ENCODE measurements around the gene ICOSLG.

ICOSLG gene

DNA sequence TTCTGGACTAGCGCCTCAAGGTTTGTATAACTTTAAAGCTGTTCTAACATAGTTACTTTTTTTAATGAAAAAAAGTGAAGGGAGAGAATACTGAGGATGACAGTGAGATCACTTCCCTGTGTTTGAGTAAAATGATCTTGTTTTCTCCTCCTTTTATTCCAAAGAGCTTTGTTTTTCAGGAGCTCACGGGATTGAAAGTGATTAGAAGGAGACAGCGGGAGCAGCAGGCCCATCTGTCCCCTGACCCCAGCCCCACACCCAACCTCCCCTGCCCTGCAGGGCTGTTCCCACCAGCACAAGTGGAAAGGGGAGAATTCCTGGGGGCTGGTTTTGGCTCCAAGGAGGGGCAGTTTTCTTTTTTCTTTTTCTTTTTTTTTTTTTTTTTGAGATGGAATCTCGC, 23.0 kb upstream of the ICOSLG start:
- WGBS, 2 experiments = 41 to 42% methylated on average over 4 of the region's 4 CpGs
- Histone ChIP-seq H3K4me1 (ENCODE audit: control insufficient read depth, insufficient read depth, low read length) (peaks cover 14% of the 10 kb centered on the region), H3K4me3 (ENCODE audit: insufficient read depth, low read depth, low read length) (no peak overlapping the region), H3K36me3 (ENCODE audit: control insufficient read depth, insufficient read depth, low read length) (no peaks in the 10 kb centered on the region), H3K9me3 (ENCODE audit: control insufficient read depth, low read length) (no peaks in the 10 kb centered on the region), H3K27ac (ENCODE audit: insufficient read depth, low read depth, low read length, poor library complexity, severe bottlenecking) (peak overlapping the region; percentile 87), H3K27me3 (ENCODE audit: control insufficient read depth, insufficient read depth, low read length, poor library complexity, severe bottlenecking) (no peaks in the 10 kb centered on the region)

DNA sequence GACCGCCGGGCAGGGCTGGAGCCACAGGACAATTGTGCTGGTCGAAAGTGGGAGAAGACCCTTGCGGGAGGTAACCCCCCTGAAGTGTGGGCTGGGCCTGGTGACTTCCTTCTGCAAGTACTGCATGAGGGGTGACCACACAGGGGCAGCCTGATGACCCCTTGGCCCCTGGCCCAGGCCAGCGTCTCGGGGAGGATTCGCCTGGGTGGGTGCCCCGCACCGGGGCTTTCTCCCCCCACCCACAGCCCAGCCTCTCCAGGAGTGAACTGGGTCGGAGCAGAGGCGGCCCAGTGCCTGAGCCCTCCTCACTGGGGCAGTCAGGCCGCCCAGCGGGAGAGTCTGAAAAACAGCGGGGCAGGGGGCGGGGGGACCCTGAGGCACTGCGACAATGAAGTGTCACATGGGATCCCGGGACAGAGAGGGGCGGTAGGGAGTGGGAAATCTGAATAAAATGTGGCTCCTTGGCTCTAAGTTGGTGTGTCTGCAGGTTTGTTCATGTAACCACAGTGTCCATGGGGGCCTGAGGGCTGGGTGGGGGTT, 22.5 kb upstream of the ICOSLG start:
- Histone ChIP-seq H3K4me1 (ENCODE audit: control insufficient read depth, insufficient read depth, low read length) (peaks cover 14% of the 10 kb centered on the region), H3K36me3 (ENCODE audit: control insufficient read depth, insufficient read depth, low read length) (no peaks in the 10 kb centered on the region), H3K27ac (ENCODE audit: insufficient read depth, low read depth, low read length, poor library complexity, severe bottlenecking) (peak overlapping the region; percentile 87), H3K4me3 (ENCODE audit: insufficient read depth, low read depth, low read length) (no peak overlapping the region), H3K9me3 (ENCODE audit: control insufficient read depth, low read length) (no peaks in the 10 kb centered on the region), H3K27me3 (ENCODE audit: control insufficient read depth, insufficient read depth, low read length, poor library complexity, severe bottlenecking) (no peaks in the 10 kb centered on the region)
- WGBS, 2 experiments = 23 to 25% methylated on average over 18 of the region's 18 CpGs

DNA sequence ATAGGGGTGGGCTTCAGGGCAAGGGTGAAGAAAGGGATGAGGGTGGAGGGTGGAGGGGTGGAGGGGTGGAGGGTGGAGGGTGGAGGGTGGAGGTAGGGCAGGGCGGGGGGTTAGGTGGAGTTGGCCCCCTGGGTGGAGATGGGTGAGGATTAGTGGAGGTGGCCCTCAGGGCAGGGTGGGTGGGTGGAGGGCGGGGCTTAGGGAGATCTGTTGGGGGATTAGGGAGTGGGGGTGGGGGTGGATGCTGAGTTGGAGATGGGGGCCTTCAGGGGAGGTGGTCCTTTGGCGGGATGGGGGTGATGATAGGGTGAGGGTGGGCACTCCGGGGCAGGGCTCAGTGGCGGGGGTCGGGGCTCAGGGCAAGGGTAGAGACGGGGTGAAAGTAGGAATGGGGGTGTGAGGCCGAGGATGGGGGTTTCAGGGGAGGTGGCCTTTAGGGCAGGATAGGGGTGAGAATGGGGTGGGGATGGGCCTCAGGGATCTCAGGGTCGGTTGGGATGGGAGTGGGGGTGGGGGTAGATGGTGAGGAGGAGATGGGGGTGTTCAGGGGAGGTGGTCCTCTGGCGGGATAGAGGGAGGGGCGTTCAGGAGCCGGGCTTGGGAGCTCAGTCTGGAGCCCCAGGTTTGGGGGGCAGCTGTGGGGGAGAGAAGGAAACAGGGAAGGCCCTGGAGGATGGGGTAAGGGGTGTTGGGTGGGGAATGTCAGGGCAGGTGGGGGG, 21.8 kb upstream of the ICOSLG start:
- H3K4me3 ChIP-seq (ENCODE audit: insufficient read depth, low read depth, low read length) = no peak overlapping the region
- no peaks in the 10 kb centered on the region for H3K9me3 ChIP-seq (ENCODE audit: control insufficient read depth, low read length)
- H3K4me1 ChIP-seq (ENCODE audit: control insufficient read depth, insufficient read depth, low read length) = peaks cover 14% of the 10 kb centered on the region
- H3K27ac ChIP-seq (ENCODE audit: insufficient read depth, low read depth, low read length, poor library complexity, severe bottlenecking) = no peak overlapping the region
- H3K36me3 ChIP-seq (ENCODE audit: control insufficient read depth, insufficient read depth, low read length) = no peaks in the 10 kb centered on the region
- WGBS, 2 experiments = 86 to 87% methylated on average over 12 of the region's 12 CpGs
- no peaks in the 10 kb centered on the region for H3K27me3 ChIP-seq (ENCODE audit: control insufficient read depth, insufficient read depth, low read length, poor library complexity, severe bottlenecking)

DNA sequence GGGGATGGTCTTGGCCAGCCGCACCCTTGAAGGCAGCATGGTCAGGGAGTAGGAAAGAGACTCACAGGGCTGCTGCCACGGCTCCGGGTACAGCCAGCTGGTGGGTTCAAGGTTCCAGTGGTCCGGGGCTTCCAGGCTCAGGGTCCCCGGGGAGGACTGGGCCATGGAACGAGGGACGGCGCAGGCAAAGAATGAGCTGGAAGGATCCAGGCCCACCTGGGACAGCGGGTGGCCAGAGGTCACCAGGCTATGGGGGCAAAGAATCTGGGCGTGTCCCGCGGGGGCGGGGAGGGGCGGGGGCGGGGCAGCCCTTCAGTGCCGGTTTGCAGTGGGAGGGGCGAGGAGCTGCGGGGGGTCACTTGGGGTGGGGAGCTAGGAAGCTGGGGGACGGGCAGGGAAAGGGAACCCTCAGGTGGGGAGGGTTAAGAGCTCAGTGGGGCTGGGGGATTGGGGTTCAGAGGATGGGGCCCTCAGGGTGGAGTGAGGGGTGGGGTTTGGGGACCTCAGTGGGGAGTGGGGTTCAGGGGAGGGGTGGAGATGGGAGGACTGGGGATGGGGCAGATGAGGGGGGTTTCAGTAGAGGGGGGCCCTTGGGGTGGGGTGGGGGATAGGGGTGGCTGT, 21.0 kb upstream of the ICOSLG start, which contains the start of gene DNMT3L:
Gene DNMT3L, minus strand, starts transcription at position 223 of the 621 bp plus-strand sequence. CDS start 638 bp downstream, outside the sequence.
- no peaks in the 10 kb centered on the region for H3K9me3 ChIP-seq (ENCODE audit: control insufficient read depth, low read length)
- WGBS, 2 experiments = 76 to 84% methylated on average over 19 of the region's 19 CpGs
- H3K27me3 ChIP-seq (ENCODE audit: control insufficient read depth, insufficient read depth, low read length, poor library complexity, severe bottlenecking) = no peaks in the 10 kb centered on the region
- H3K4me1 ChIP-seq (ENCODE audit: control insufficient read depth, insufficient read depth, low read length) = peaks cover 14% of the 10 kb centered on the region
- no peaks in the 10 kb centered on the region for H3K36me3 ChIP-seq (ENCODE audit: control insufficient read depth, insufficient read depth, low read length)
- no peak within 1 kb of the TSS for H3K4me3 ChIP-seq (ENCODE audit: insufficient read depth, low read depth, low read length)
- H3K27ac ChIP-seq (ENCODE audit: insufficient read depth, low read depth, low read length, poor library complexity, severe bottlenecking) = no peak within 1 kb of the TSS

DNA sequence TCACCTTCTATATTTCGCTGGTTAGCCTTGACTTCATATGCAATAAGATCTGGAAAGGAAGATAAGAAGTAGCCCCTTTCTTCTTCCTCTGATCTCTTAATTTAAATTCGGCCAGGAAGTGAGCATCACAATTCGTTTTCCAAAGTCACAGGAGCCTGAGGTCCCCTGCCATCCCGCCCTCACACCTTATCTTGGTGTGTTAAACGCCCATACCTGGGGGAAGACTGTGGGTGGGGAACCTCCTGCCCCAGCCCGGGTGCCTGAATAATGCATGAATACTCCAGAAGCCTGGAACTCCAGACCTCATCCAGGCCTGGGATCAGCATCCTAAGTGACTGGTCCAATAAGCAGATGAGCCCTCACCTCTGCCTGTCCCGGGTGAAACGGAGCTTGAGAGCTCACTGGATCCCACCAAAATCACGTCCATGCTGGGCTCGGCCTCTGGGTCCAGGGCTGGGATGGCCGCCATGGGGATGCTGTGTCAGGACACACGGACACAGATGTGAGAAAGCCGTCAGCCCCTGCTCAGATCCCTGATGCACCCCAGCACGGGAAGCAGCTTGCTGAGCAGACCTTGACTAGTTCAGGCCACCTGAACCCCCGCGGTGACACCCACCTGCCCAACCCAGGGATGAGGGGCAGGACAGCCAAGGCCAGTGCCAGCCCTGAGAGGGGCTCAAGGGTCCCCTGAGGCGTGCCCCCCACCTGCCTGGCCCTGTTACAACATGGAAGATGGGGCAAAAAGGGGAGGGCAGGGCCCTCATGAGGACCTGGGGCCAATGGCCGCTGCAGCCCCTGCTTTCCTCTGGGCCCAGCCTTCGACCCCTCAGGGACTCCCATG, 20.3 kb upstream of the ICOSLG start:
- Histone ChIP-seq H3K4me3 (ENCODE audit: insufficient read depth, low read depth, low read length) (no peak overlapping the region), H3K27ac (ENCODE audit: insufficient read depth, low read depth, low read length, poor library complexity, severe bottlenecking) (no peak overlapping the region), H3K36me3 (ENCODE audit: control insufficient read depth, insufficient read depth, low read length) (no peaks in the 10 kb centered on the region), H3K27me3 (ENCODE audit: control insufficient read depth, insufficient read depth, low read length, poor library complexity, severe bottlenecking) (no peaks in the 10 kb centered on the region), H3K4me1 (ENCODE audit: control insufficient read depth, insufficient read depth, low read length) (peaks cover 14% of the 10 kb centered on the region), H3K9me3 (ENCODE audit: control insufficient read depth, low read length) (no peaks in the 10 kb centered on the region)
- 87 to 91% methylated on average over 19 of the region's 19 CpGs for WGBS, 2 experiments

DNA sequence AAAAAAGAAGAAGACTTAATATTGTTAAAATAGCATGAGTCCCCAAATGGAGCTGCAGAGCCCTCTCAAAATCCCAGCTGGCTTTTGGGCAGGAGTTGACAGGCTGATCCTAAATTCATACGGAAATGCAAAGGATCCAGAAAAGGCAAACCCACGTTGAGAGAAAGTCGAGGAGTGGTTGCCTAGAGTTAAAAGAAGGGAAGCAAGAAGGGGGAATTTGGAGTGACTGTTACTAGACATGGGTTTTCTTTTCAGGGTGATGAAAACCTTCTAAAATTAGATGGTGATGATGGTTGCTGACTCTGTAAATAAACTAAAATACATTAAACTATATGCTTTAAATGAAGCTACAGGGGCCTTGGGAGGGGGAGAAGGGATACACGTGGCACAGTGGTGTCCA, 19.3 kb upstream of the ICOSLG start:
- no peaks in the 10 kb centered on the region for H3K27me3 ChIP-seq (ENCODE audit: control insufficient read depth, insufficient read depth, low read length, poor library complexity, severe bottlenecking)
- 75 to 81% methylated on average over 4 of the region's 4 CpGs for WGBS, 2 experiments
- H3K4me1 ChIP-seq (ENCODE audit: control insufficient read depth, insufficient read depth, low read length) = peaks cover 14% of the 10 kb centered on the region
- no peak overlapping the region for H3K27ac ChIP-seq (ENCODE audit: insufficient read depth, low read depth, low read length, poor library complexity, severe bottlenecking)
- H3K4me3 ChIP-seq (ENCODE audit: insufficient read depth, low read depth, low read length) = no peak overlapping the region
- H3K9me3 ChIP-seq (ENCODE audit: control insufficient read depth, low read length) = no peaks in the 10 kb centered on the region
- no peaks in the 10 kb centered on the region for H3K36me3 ChIP-seq (ENCODE audit: control insufficient read depth, insufficient read depth, low read length)

DNA sequence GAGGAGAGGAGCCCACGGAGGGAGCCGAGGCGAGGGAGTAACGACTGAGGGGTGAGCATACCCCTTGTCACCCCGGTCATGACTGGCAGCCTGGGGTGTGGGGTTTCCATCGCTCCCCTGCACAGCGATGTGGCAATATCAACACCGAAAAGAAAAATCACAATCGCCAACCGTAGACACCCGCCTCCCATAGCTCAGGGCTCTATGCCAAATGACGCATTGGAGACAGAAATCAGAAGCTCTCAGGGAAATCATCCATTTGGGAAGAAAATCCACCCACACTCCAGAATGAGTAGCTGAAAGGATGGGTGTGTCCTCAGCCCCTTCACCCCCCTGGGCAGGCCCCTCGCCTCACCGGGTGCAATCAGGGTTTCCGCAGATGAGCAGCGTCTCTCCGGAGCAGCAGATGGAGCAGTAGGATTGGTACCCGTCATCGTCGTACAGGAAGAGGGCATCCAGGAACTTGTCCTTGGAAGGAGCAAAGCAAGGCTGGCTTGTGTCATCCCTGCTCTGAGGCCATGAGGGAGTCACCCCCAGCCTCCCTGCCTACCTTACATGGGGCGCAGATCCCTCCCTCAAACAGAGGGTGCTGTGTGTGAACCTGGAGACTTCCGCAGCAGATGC, 18.5 kb upstream of the ICOSLG start:
- no peaks in the 10 kb centered on the region for H3K36me3 ChIP-seq (ENCODE audit: control insufficient read depth, insufficient read depth, low read length)
- H3K27me3 ChIP-seq (ENCODE audit: control insufficient read depth, insufficient read depth, low read length, poor library complexity, severe bottlenecking) = no peaks in the 10 kb centered on the region
- H3K4me3 ChIP-seq (ENCODE audit: insufficient read depth, low read depth, low read length) = no peak overlapping the region
- H3K27ac ChIP-seq (ENCODE audit: insufficient read depth, low read depth, low read length, poor library complexity, severe bottlenecking) = no peak overlapping the region
- peaks cover 14% of the 10 kb centered on the region for H3K4me1 ChIP-seq (ENCODE audit: control insufficient read depth, insufficient read depth, low read length)
- WGBS, 2 experiments = 93 to 95% methylated on average over 22 of the region's 22 CpGs
- no peaks in the 10 kb centered on the region for H3K9me3 ChIP-seq (ENCODE audit: control insufficient read depth, low read length)

DNA sequence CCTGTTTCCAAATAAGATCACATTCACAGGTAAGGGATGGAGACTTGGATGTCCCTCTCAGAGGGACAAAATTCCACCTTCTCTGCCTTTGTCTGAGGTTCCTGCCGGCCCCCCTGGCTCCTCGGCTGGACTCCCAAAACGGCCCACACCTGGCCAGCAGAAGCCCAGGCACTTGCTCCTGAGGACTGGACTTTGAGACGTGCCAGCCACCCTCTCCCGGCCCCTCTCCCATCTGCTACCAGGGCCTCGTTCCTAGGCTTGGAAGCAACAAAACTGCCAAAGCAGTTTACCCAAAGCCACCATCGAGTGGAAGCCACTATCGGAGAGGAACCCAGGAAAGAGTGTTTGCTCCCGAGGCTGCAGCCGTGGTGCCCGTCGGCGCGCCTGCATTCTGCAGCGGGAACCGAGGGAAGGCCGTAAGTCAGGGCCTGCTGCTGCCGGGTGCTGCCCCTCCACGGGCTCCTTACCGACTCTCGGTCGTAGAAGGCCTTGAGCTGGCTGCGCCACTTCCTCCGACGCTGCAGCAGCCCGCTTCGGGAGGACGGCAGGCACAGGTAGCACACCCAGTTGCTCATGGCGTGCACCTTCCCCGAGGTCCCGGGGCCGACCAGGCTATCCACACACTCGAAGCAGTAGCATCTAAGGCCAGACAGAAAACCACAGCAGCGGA, 17.4 kb upstream of the ICOSLG start:
- no peak overlapping the region for H3K4me3 ChIP-seq (ENCODE audit: insufficient read depth, low read depth, low read length)
- WGBS, 2 experiments = 94 to 95% methylated on average over 34 of the region's 34 CpGs
- peaks cover 6% of the 10 kb centered on the region for H3K4me1 ChIP-seq (ENCODE audit: control insufficient read depth, insufficient read depth, low read length)
- H3K36me3 ChIP-seq (ENCODE audit: control insufficient read depth, insufficient read depth, low read length) = no peaks in the 10 kb centered on the region
- no peak overlapping the region for H3K27ac ChIP-seq (ENCODE audit: insufficient read depth, low read depth, low read length, poor library complexity, severe bottlenecking)
- H3K9me3 ChIP-seq (ENCODE audit: control insufficient read depth, low read length) = no peaks in the 10 kb centered on the region
- no peaks in the 10 kb centered on the region for H3K27me3 ChIP-seq (ENCODE audit: control insufficient read depth, insufficient read depth, low read length, poor library complexity, severe bottlenecking)

DNA sequence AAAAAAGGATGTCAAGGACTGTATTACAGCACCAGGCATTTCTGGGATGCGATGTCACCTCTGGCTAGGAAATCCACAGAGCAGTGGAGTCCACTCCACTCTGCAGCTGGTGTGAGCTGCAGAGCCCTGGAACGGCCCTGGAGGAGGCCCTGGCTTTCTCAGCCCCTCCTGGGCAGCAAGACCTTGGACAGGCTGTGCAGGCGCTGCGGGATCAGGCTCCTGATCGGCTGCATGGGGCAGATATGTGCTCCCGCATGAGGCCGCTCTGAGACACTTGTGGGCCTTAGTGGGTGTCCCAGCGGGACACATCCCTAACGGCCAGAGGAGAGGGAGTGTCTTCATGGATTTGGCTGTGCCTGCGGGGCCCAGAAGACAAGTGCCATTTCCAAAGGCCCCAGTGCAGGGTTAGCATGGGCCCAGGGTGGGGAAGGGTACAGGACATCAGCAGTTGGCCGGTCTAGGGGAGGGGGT, 14.8 kb upstream of the ICOSLG start:
- 91 to 95% methylated on average over 11 of the region's 11 CpGs for WGBS, 2 experiments
- no peaks in the 10 kb centered on the region for H3K27me3 ChIP-seq (ENCODE audit: control insufficient read depth, insufficient read depth, low read length, poor library complexity, severe bottlenecking)

More for the DNA sequence above, 14.8 kb upstream of the ICOSLG start:
- Histone ChIP-seq H3K36me3 (ENCODE audit: control insufficient read depth, insufficient read depth, low read length) (no peaks in the 10 kb centered on the region), H3K27ac (ENCODE audit: insufficient read depth, low read depth, low read length, poor library complexity, severe bottlenecking) (no peak overlapping the region), H3K9me3 (ENCODE audit: control insufficient read depth, low read length) (no peaks in the 10 kb centered on the region), H3K4me1 (ENCODE audit: control insufficient read depth, insufficient read depth, low read length) (no peaks in the 10 kb centered on the region), H3K4me3 (ENCODE audit: insufficient read depth, low read depth, low read length) (no peak overlapping the region)

Data from ectodermal cell (in vitro differentiated cells).